ENCODE results near the gene SYS1.

The SYS1 gene

DNA sequence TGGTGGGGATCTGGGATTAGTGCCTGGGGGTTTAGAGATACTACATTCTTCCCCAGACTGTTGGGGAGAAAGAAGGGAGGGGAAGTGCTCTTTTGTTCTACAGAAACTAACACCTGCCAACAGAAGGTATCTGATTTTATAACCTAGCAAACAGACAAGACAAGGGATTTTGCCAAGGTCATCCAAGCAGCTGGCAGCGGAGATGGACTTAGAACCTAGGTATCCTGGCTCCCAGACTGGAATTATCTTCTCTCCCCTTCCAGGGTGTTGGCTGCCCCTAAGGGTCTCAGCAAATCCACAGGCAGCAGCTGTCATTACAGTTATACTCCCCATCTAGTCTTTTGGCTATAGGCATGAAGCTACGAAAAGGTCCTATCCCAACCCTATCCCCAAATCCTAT lies 23.2 kb upstream of the SYS1 start:
- Histone ChIP-seq H3K4me1 (ENCODE audit: insufficient read depth, low read length, severe bottlenecking) (no peaks in the 10 kb centered on the region), H3K9ac (ENCODE audit: low read length) (no peak overlapping the region), H3F3A (ENCODE audit: insufficient read depth, low read length) (no peaks in the 10 kb centered on the region), H4K20me1 (ENCODE audit: insufficient read depth, low read length) (no peaks in the 10 kb centered on the region), H3K9me2 (ENCODE audit: low read depth, low read length) (no peaks in the 10 kb centered on the region), H2AFZ (ENCODE audit: low read length) (no peak overlapping the region), H3K4me2 (ENCODE audit: low read length) (no peak overlapping the region), H3K9me3 (ENCODE audit: low read length) (no peaks in the 10 kb centered on the region), H3K27me3 (ENCODE audit: insufficient read depth, low read length) (peaks cover 20% of the 10 kb centered on the region), H3K79me2 (ENCODE audit: insufficient read depth, low read length) (no peaks in the 10 kb centered on the region), H3K4me3 (ENCODE audit: low read depth, low read length, poor library complexity, severe bottlenecking) (no peak overlapping the region), H3K36me3 (ENCODE audit: insufficient read depth, low read length) (no peaks in the 10 kb centered on the region), H3K27ac (ENCODE audit: low read depth, low read length, poor library complexity, severe bottlenecking) (no peak overlapping the region)
- TF ChIP-seq, protein P1, sequence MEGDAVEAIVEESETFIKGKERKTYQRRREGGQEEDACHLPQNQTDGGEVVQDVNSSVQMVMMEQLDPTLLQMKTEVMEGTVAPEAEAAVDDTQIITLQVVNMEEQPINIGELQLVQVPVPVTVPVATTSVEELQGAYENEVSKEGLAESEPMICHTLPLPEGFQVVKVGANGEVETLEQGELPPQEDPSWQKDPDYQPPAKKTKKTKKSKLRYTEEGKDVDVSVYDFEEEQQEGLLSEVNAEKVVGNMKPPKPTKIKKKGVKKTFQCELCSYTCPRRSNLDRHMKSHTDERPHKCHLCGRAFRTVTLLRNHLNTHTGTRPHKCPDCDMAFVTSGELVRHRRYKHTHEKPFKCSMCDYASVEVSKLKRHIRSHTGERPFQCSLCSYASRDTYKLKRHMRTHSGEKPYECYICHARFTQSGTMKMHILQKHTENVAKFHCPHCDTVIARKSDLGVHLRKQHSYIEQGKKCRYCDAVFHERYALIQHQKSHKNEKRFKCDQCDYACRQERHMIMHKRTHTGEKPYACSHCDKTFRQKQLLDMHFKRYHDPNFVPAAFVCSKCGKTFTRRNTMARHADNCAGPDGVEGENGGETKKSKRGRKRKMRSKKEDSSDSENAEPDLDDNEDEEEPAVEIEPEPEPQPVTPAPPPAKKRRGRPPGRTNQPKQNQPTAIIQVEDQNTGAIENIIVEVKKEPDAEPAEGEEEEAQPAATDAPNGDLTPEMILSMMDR (IDR thresholded peaks at IDR 0.05; ENCODE audit: low read length), result no peak
- TF ChIP-seq EZH2 (IDR thresholded peaks at IDR 0.05; ENCODE audit: borderline replicate concordance, low read length), result no peak

DNA sequence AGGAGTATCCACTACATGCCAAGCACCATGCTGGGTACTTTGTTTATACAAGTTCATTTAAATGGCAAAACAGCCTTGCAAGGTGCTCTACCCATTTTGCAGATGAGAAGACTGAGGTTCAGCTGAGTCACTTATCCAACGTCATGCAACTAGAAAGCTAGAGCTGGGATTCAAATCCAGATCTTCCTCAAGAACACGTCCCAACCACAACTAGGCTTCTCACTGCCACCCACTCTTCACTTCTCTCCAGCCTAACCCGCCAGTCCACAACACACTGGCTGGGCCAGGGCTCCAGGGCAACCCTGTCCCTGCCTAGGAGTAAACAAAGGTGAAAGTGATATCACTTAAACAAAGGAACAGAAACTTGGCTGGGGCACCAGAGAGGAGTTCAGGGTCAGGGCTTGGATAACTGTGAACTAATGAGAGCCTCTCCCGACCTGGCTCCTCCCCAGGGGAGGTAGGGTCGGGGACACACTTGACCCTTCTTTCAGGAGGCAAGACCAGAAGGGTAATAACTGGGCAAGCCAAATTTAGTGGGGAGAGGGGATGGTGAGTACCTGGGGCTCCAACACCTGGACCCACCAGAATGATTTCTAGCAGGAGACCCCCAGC lies 22.6 kb upstream of the SYS1 start:
- no peaks in the 10 kb centered on the region for H4K20me1 ChIP-seq (ENCODE audit: insufficient read depth, low read length)
- peaks cover 21% of the 10 kb centered on the region for H3K27me3 ChIP-seq (ENCODE audit: insufficient read depth, low read length)
- no peaks in the 10 kb centered on the region for H3K79me2 ChIP-seq (ENCODE audit: insufficient read depth, low read length)
- no peaks in the 10 kb centered on the region for H3K36me3 ChIP-seq (ENCODE audit: insufficient read depth, low read length)
- H3K27ac ChIP-seq (ENCODE audit: low read depth, low read length, poor library complexity, severe bottlenecking), result no peak overlapping the region
- no peak overlapping the region for H3K4me3 ChIP-seq (ENCODE audit: low read depth, low read length, poor library complexity, severe bottlenecking)
- no peaks in the 10 kb centered on the region for H3K9me3 ChIP-seq (ENCODE audit: low read length)
- H3K4me2 ChIP-seq (ENCODE audit: low read length), result no peak overlapping the region
- H2AFZ ChIP-seq (ENCODE audit: low read length), result no peak overlapping the region
- no peak overlapping the region for H3K9ac ChIP-seq (ENCODE audit: low read length)
- H3F3A ChIP-seq (ENCODE audit: insufficient read depth, low read length), result no peaks in the 10 kb centered on the region
- H3K4me1 ChIP-seq (ENCODE audit: insufficient read depth, low read length, severe bottlenecking), result no peaks in the 10 kb centered on the region
- no peak for TF ChIP-seq EZH2 (IDR thresholded peaks at IDR 0.05; ENCODE audit: borderline replicate concordance, low read length)
- TF ChIP-seq, protein P1 (IDR thresholded peaks at IDR 0.05; ENCODE audit: low read length), result no peak
- no peaks in the 10 kb centered on the region for H3K9me2 ChIP-seq (ENCODE audit: low read depth, low read length)

DNA sequence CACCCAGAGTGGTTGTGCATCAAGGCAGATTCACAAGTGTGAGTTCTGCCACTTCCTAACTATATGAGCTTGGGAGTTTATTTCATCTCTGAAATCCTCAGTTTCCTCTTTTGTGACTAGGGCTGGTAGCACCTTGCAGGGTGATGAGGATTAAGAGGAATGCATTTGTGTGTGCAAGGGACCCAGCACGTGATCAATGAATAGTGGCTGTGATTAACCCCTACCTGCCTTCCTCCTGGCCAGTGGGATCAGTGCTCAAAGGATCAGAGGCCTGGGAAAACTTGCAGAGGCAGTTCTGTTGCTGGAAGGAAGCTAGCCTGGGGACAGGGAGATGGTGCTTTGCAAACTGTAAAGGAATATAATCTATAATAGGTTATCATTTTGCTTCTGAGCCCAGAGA lies 22.0 kb upstream of the SYS1 start:
- no peak overlapping the region for H3K27ac ChIP-seq (ENCODE audit: low read depth, low read length, poor library complexity, severe bottlenecking)
- TF ChIP-seq, protein P1 (IDR thresholded peaks at IDR 0.05; ENCODE audit: low read length), result no peak
- TF ChIP-seq EZH2 (IDR thresholded peaks at IDR 0.05; ENCODE audit: borderline replicate concordance, low read length), result no peak
- H3K9ac ChIP-seq (ENCODE audit: low read length), result no peak overlapping the region
- H3K4me2 ChIP-seq (ENCODE audit: low read length), result no peak overlapping the region
- no peaks in the 10 kb centered on the region for H3K9me3 ChIP-seq (ENCODE audit: low read length)
- H3K9me2 ChIP-seq (ENCODE audit: low read depth, low read length), result no peaks in the 10 kb centered on the region
- no peak overlapping the region for H2AFZ ChIP-seq (ENCODE audit: low read length)
- H3K79me2 ChIP-seq (ENCODE audit: insufficient read depth, low read length), result no peaks in the 10 kb centered on the region
- H3K4me3 ChIP-seq (ENCODE audit: low read depth, low read length, poor library complexity, severe bottlenecking), result no peak overlapping the region
- H4K20me1 ChIP-seq (ENCODE audit: insufficient read depth, low read length), result no peaks in the 10 kb centered on the region
- no peaks in the 10 kb centered on the region for H3K4me1 ChIP-seq (ENCODE audit: insufficient read depth, low read length, severe bottlenecking)
- no peaks in the 10 kb centered on the region for H3F3A ChIP-seq (ENCODE audit: insufficient read depth, low read length)
- H3K27me3 ChIP-seq (ENCODE audit: insufficient read depth, low read length), result peaks cover 21% of the 10 kb centered on the region
- no peaks in the 10 kb centered on the region for H3K36me3 ChIP-seq (ENCODE audit: insufficient read depth, low read length)

Measured in OCI-LY1 (cell line).